ENCODE measurements around the gene SMCP.

- TF ChIP-seq CTCF (IDR thresholded peaks at IDR 0.05; ENCODE audit: insufficient read depth, low read depth, low read length) = no peak
- no peak for TF ChIP-seq EZH2 (IDR thresholded peaks at IDR 0.05; ENCODE audit: insufficient read depth, low read length)
Observed at GRCh38 chr1:152866321-152866720, 11.8 kb upstream of the SMCP start.

Data from astrocyte (in vitro differentiated cells and primary cell).